NCI-H187 (cell line): ENCODE results near the gene PRKACB.
"Not testable (repeated sequence)": the region's sequence is repeated elsewhere in the genome, so short reads cannot be mapped to it uniquely, and the experiment has no call there.

Experiments
- DNase-seq, 2 experiments: peaks; one replicate each; lab custom pipeline; 2025; lab: John Stamatoyannopoulos, UW

Gene PRKACB

GRCh38 chr1:84143796-84144565 lies at the start of gene PRKACB:
TSS of gene PRKACB (plus strand) at chr1:84144271. CDS start at chr1:84144362, 91 bp downstream.
- no peak for DNase-seq

GRCh38 chr1:84095308-84095707 lies 48.8 kb upstream of the PRKACB start:
- no peak for DNase-seq

- no peak for DNase-seq
These were observed 47.9 kb upstream of the PRKACB start for GRCh38 chr1:84096176-84096575.

- DNase-seq, result no peak
These were observed 42.9 kb upstream of the PRKACB start for GRCh38 chr1:84101204-84101603.

- no peak for DNase-seq
These were observed 40.7 kb upstream of the PRKACB start for GRCh38 chr1:84103197-84103992.

- not testable (repeated sequence) for DNase-seq
These were observed 36.5 kb upstream of the PRKACB start for GRCh38 chr1:84107538-84107937.

GRCh38 chr1:84107955-84108354 lies 36.1 kb upstream of the PRKACB start:
- DNase-seq, result no peak

- DNase-seq, result no peak
These were observed 35.0 kb upstream of the PRKACB start for GRCh38 chr1:84108900-84109578.

- DNase-seq, result no peak
These were observed 33.4 kb upstream of the PRKACB start for GRCh38 chr1:84110629-84111028.

GRCh38 chr1:84116558-84116957 lies 27.5 kb upstream of the PRKACB start:
- DNase-seq, result no peak

- no peak for DNase-seq
These were observed 26.2 kb upstream of the PRKACB start for GRCh38 chr1:84117868-84118267.

GRCh38 chr1:84121360-84121759 lies 22.7 kb upstream of the PRKACB start:
- DNase-seq, result no peak

GRCh38 chr1:84122780-84123382 lies 21.2 kb upstream of the PRKACB start:
- DNase-seq, result no peak

GRCh38 chr1:84133479-84133878 lies 10.6 kb upstream of the PRKACB start:
- no peak for DNase-seq

GRCh38 chr1:84135341-84135740 lies 8.7 kb upstream of the PRKACB start:
- DNase-seq, result no peak

- DNase-seq, result no peak
These were observed 2.7 kb upstream of the PRKACB start for GRCh38 chr1:84141182-84142003.

- DNase-seq, result no peak
These were observed 997 bp downstream of the PRKACB start for GRCh38 chr1:84145068-84145467.

- no peak for DNase-seq
These were observed 2.5 kb downstream of the PRKACB start for GRCh38 chr1:84146411-84147032.

GRCh38 chr1:84148758-84149157 lies 4.7 kb downstream of the PRKACB start:
- DNase-seq, result no peak

GRCh38 chr1:84152649-84153056 lies 8.6 kb downstream of the PRKACB start:
- no peak for DNase-seq

GRCh38 chr1:84155517-84155916 lies 11.4 kb downstream of the PRKACB start:
- no peak for DNase-seq
